Stimulated activated CD8-positive, alpha-beta memory T cell treated with anti-CD3 and anti-CD28 coated beads, Interleukin-4, amount 100 ng/mL, for 24 hours (primary cell): ENCODE measurements around the gene MEST.
"Not testable (repeated sequence)": the region's sequence is repeated elsewhere in the genome, so short reads cannot be mapped to it uniquely, and the experiment has no call there.

Source experiments
- DNase-seq: peaks from one replicate; pipeline ENCODE4 v3.0.0-alpha.2; 2020; ENCODE audit warnings: low read depth

The MEST gene

GRCh38 chr7:130485734-130486113, 6.2 kb upstream of the MEST start:
- no peak for DNase-seq

GRCh38 chr7:130486114-130486953, 5.6 kb upstream of the MEST start:
- DNase-seq: peak; percentile 35

GRCh38 chr7:130486954-130487436, 4.9 kb upstream of the MEST start:
- DNase-seq: no peak

GRCh38 chr7:130488392-130489139, 3.3 kb upstream of the MEST start:
- DNase-seq: no peak

GRCh38 chr7:130489140-130489983, 2.5 kb upstream of the MEST start:
- no peak for DNase-seq

GRCh38 chr7:130490311-130490791, 1.5 kb upstream of the MEST start:
- no peak for DNase-seq

- no peak for DNase-seq
Observed at GRCh38 chr7:130490888-130491804, 739 bp upstream of the MEST start.

- DNase-seq: no peak
Observed at GRCh38 chr7:130492523-130493274, 814 bp downstream of the MEST start.

- no peak for DNase-seq
Observed at GRCh38 chr7:130493275-130493873, 1.5 kb downstream of the MEST start.

GRCh38 chr7:130494431-130494858, 2.6 kb downstream of the MEST start:
- no peak for DNase-seq

- DNase-seq: no peak
Observed at GRCh38 chr7:130500463-130500862, 8.6 kb downstream of the MEST start.

- DNase-seq: no peak
Observed at GRCh38 chr7:130500910-130501309, 9.0 kb downstream of the MEST start.

- DNase-seq: no peak
Observed at GRCh38 chr7:130505753-130506152, 13.9 kb downstream of the MEST start.

GRCh38 chr7:130506358-130506757, 14.5 kb downstream of the MEST start:
- no peak for DNase-seq

GRCh38 chr7:130512038-130512437, 20.2 kb downstream of the MEST start:
- not testable (repeated sequence) for DNase-seq

- no peak for DNase-seq
Observed at GRCh38 chr7:130513447-130513846, 21.6 kb downstream of the MEST start.

GRCh38 chr7:130515315-130516040, 23.6 kb downstream of the MEST start:
- DNase-seq: no peak

GRCh38 chr7:130521258-130521951, 29.5 kb downstream of the MEST start:
- no peak for DNase-seq
